ENCODE measurements around the gene ALPK3.

Gene ALPK3

GRCh38 chr15:84845631-84846030 is 28.5 kb downstream of the ALPK3 start:
- DNase-seq (ENCODE audit: low read depth in 2 of 2) = peak in 1 of 2 donors; percentile 3

GRCh38 chr15:84846269-84846668 is 29.1 kb downstream of the ALPK3 start:
- DNase-seq (ENCODE audit: low read depth in 2 of 2) = no peak

GRCh38 chr15:84847382-84847781 is 30.2 kb downstream of the ALPK3 start:
- no peak for DNase-seq (ENCODE audit: low read depth in 2 of 2)

GRCh38 chr15:84852212-84852611 is 35.1 kb downstream of the ALPK3 start:
- DNase-seq (ENCODE audit: low read depth in 2 of 2) = no peak

- DNase-seq (ENCODE audit: low read depth in 2 of 2) = no peak
These were observed 38.0 kb downstream of the ALPK3 start for GRCh38 chr15:84855136-84855535.

GRCh38 chr15:84855765-84856164 is 38.6 kb downstream of the ALPK3 start:
- DNase-seq (ENCODE audit: low read depth in 2 of 2) = no peak

- no peak for DNase-seq (ENCODE audit: low read depth in 2 of 2)
These were observed 39.7 kb downstream of the ALPK3 start for GRCh38 chr15:84856731-84857417.

GRCh38 chr15:84857418-84858004 is 40.4 kb downstream of the ALPK3 start:
- no peak for DNase-seq (ENCODE audit: low read depth in 2 of 2)

- no peak for DNase-seq (ENCODE audit: low read depth in 2 of 2)
These were observed 41.1 kb downstream of the ALPK3 start for GRCh38 chr15:84858231-84858630.

GRCh38 chr15:84859144-84859543 is 42.0 kb downstream of the ALPK3 start:
- DNase-seq (ENCODE audit: low read depth in 2 of 2) = no peak

- DNase-seq (ENCODE audit: low read depth in 2 of 2) = no peak
These were observed 42.5 kb downstream of the ALPK3 start for GRCh38 chr15:84859651-84860050.

GRCh38 chr15:84861781-84862180 is 44.6 kb downstream of the ALPK3 start:
- DNase-seq (ENCODE audit: low read depth in 2 of 2) = no peak

- no peak for DNase-seq (ENCODE audit: low read depth in 2 of 2)
These were observed 45.2 kb downstream of the ALPK3 start for GRCh38 chr15:84862214-84862975.

- DNase-seq (ENCODE audit: low read depth in 2 of 2) = no peak
These were observed 46.6 kb downstream of the ALPK3 start for GRCh38 chr15:84863565-84864443.

- no peak for DNase-seq (ENCODE audit: low read depth in 2 of 2)
These were observed 47.3 kb downstream of the ALPK3 start for GRCh38 chr15:84864444-84864795.

GRCh38 chr15:84865074-84865569 is 48.0 kb downstream of the ALPK3 start:
- no peak for DNase-seq (ENCODE audit: low read depth in 2 of 2)

- DNase-seq (ENCODE audit: low read depth in 2 of 2) = no peak
These were observed 51.1 kb downstream of the ALPK3 start for GRCh38 chr15:84868037-84868880.

- no peak for DNase-seq (ENCODE audit: low read depth in 2 of 2)
These were observed 52.4 kb downstream of the ALPK3 start for GRCh38 chr15:84869510-84869909.

GRCh38 chr15:84871428-84871985 is 54.4 kb downstream of the ALPK3 start:
- no peak for DNase-seq (ENCODE audit: low read depth in 2 of 2)

Measured in stimulated activated CD8-positive, alpha-beta memory T cell treated with anti-CD3 and anti-CD28 coated beads, Interleukin-15, amount 100 ng/mL, for 4 hours (primary cell).